Fibroblast of the aortic adventitia (primary cell): Measurements from ENCODE around the gene NHLRC2. TPM values are rescaled to one million over a fixed set of nuclear protein-coding genes. Genes with fewer than 3 reads are reported as not detected.

Experiments used
- DNase-seq: peaks from one replicate; pipeline ENCODE4 v3.0.0-alpha.2; 2010; ENCODE audit warnings: low read depth
- H3K4me3 ChIP-seq: 2 replicates; pipeline ENCODE4 v1.5.1; 2011; ENCODE audit warnings: low read depth, mild to moderate bottlenecking, control low read depth, low read length, moderate library complexity
- total RNA-seq: library from RNA; depleted of rRNA; stranded (reverse); fragments of >200 nt; gene quantifications from 2 replicates; pipeline ENCODE4 v1.2.3, GENCODE V29; 2012; ENCODE audit warnings: low replicate concordance
- TF ChIP-seq, protein P1 (sequence below): IDR thresholded peaks from 2 replicates; pipeline ENCODE4 v1.5.1; 2011; ENCODE audit warnings: mild to moderate bottlenecking, low read length, control low read depth, inconsistent platforms; ENCODE audit not compliant: insufficient read depth

Gene NHLRC2
- total RNA-seq, 1 donor = 26.3 TPM

- TF ChIP-seq, protein P1, sequence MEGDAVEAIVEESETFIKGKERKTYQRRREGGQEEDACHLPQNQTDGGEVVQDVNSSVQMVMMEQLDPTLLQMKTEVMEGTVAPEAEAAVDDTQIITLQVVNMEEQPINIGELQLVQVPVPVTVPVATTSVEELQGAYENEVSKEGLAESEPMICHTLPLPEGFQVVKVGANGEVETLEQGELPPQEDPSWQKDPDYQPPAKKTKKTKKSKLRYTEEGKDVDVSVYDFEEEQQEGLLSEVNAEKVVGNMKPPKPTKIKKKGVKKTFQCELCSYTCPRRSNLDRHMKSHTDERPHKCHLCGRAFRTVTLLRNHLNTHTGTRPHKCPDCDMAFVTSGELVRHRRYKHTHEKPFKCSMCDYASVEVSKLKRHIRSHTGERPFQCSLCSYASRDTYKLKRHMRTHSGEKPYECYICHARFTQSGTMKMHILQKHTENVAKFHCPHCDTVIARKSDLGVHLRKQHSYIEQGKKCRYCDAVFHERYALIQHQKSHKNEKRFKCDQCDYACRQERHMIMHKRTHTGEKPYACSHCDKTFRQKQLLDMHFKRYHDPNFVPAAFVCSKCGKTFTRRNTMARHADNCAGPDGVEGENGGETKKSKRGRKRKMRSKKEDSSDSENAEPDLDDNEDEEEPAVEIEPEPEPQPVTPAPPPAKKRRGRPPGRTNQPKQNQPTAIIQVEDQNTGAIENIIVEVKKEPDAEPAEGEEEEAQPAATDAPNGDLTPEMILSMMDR = no peak
- no peak overlapping the region for H3K4me3 ChIP-seq
- DNase-seq = peak; percentile 21
These were observed 4.1 kb downstream of the NHLRC2 start for GRCh38 chr10:113858541-113858940.

DNA sequence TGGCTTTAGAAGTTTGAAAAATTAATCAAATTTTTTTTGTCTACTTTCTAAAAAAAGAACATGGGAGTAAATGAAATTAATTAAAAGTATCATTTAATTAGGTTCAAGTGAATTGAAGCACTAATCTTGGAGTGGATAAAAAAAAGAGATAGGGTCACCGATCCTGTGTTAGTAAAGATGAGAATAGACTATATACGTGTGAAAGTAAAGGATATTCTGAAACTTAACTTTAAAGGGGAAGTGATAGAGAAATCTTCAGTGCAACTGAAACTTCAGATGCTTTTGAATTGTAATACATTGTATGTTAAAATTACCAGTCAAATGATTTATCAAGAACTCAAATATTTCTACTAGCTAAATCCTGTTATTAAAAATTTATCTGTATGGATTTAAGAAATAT lies 4.8 kb downstream of the NHLRC2 start:
- no peak overlapping the region for H3K4me3 ChIP-seq
- TF ChIP-seq, protein P1 = no peak
- DNase-seq = no peak

DNA sequence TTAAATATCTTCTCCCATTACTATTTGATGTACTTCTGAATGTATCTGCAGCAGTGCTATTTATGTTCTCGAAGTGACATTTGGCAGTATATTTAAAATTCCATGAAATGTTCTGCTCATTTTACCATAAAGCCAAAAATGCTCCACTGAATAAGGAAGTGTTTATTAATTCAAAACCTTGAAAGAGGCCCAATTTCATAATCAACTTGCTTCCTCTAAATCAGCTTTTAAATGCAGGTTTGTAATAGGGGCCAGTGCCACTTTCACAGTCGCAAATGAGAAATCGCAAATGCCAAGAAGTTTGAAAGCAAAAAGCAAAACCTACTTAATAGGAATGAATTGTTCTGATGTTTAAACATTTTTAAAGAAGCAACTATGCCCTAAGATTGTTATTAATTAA lies 11.4 kb downstream of the NHLRC2 start:
- TF ChIP-seq, protein P1 = no peak
- H3K4me3 ChIP-seq = no peak overlapping the region
- no peak for DNase-seq

DNA sequence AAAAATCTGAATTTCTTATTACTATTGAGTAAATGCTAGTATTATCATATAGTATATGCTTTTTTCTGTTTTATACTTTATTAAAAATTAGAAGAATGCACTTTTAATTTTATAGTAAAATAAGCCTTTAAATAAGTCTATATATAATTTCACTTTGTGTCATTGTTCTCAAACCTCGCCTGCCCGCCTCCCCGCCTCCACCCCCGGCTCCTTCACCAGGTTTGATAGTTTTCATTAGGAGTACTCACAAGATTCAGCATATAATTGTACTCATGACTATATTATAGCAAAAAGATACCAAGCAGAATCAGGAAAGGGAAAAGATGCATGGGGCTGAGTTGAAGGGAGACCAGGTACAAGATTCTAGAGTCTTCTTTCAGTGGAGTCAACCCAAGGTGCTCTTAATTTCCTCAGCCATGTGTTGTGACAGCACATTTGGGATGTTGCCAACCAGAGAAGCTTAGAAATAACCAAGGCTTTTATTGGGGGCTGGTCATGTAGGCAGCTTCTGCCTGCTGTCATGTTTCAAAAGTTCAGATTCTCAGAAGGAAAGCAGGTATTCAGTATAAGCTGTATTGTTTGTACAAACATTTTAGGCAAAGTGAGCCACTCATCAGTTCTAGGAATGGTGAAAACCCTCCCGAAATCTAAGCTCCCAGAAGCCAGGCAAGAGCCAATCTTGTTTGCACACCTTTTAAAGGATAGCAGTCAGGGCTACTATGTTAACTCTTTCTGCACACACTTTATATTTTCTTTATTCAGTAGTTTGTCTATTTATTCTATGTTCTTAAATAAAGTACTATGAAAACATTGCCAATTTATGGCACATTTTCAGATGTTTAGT lies 12.3 kb downstream of the NHLRC2 start:
- no peak overlapping the region for H3K4me3 ChIP-seq
- TF ChIP-seq, protein P1 = no peak
- no peak for DNase-seq

DNA sequence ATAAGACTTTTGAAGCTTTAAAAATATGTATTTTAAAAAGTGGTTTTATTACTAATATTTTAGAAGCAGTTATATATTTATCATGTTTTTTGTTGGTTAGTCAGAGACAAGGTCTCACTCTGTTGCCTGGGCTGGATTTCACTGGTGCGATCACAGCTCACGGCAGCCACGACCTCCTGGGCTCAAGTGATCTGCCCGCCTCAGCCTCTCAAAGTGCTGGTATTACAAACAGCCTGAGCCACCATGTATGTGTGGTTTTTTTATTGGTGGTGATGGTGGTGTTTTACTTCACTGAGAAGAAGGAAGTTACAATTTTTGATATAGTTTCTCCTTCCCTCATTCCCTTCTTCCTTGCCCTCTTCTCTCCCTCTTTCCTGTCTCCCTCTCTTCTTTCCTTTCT lies 13.4 kb downstream of the NHLRC2 start:
- H3K4me3 ChIP-seq = no peak overlapping the region
- TF ChIP-seq, protein P1 = no peak
- no peak for DNase-seq

DNA sequence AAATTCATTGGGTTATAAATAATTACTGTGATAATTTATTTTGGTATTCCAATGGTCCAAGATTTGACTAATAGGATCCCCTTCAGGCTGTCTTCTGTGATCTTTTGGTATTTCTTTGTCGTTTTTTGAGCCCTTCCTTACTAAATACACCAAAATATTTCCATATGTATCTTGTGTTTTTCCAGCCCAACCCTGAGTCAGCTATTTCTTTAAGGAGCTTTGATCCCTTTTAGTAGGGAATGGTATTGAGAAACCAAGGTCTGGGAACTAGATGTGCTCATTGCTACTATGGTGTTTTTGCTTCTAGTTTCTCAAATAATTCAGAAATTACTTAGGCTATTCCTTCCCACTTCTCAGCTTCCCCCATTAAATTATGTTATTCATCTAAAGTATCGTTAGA lies 15.3 kb downstream of the NHLRC2 start:
- TF ChIP-seq, protein P1 = no peak
- H3K4me3 ChIP-seq = no peak overlapping the region
- no peak for DNase-seq
